Measurements from ENCODE around the gene WDR3.
"Not testable (repeated sequence)": the region's sequence is repeated elsewhere in the genome, so short reads cannot be mapped to it uniquely, and the experiment has no call there.

Gene WDR3

DNA sequence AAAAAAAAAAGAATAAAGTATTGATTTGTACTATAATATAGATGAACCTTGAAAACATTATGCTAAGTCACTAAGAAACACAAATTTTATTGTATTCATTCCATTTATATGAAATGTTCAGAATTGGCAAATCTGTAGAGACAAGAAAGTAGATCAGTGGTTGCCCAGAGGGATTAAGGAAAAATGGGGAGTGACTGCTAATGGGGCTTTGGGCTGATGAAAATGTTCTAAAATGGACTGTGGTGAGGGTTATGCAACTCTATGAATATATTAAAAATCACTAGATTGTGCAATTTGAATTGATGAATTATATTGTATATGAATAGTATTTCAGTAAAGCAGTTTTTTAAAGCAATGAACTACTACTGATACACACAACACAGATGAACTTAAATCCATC lies 10.2 kb upstream of the WDR3 start:
- H3K27ac ChIP-seq (ENCODE audit: insufficient read depth in 1 of 2, low read depth in 1 of 2, low read length in 2 of 2, poor library complexity in 1 of 2, severe bottlenecking in 2 of 2): peak overlapping the region in 1 of 2 experiments; percentile 12
- DNase-seq: no peak

DNA sequence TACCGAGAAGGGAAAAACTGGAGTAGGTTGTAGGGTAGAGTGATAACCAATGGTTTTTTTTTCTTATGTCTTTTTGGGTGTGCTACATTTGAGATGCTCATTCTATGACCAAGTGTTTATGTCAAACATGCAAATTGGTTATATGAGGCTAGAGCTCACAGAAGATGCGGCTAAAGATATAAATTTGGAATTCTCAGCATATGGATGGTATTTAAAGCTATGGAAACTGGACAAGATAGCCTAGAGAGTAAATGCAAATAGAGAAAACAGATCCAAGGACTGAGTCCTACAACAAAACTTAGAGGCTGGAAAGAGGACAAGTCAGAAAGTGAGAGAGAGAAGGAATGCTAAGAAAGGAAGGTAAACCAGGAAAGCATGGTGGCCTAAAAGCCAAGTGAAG lies 7.5 kb upstream of the WDR3 start:
- POLR2A ChIA-PET: no interaction called here
- Histone ChIP-seq H3K4me1 (ENCODE audit: control extremely low read depth in 1 of 4, control insufficient read depth in 4 of 4, insufficient read depth in 4 of 4, low read length in 3 of 4) (peaks cover 0 to 11% (median 3%) of the 10 kb centered on the region in 4 experiments), H3K27ac (ENCODE audit: insufficient read depth in 1 of 2, low read depth in 1 of 2, low read length in 2 of 2, poor library complexity in 1 of 2, severe bottlenecking in 2 of 2) (no peak overlapping the region), H3K36me3 (ENCODE audit: control insufficient read depth in 4 of 4, insufficient read depth in 4 of 4, low read length in 3 of 4) (peaks cover 5 to 29% (median 14%) of the 10 kb centered on the region in 4 experiments), H3K9me3 (ENCODE audit: control extremely low read depth in 1 of 5, control insufficient read depth in 4 of 5, insufficient read depth in 2 of 5, low read depth in 1 of 5, low read length in 4 of 5) (no peaks in the 10 kb centered on the region), H3K27me3 (replicated peaks in 2 of 5; ENCODE audit: control insufficient read depth in 4 of 5, insufficient read depth in 5 of 5, low read length in 4 of 5) (no peaks in the 10 kb centered on the region), H3K4me3 (ENCODE audit: control insufficient read depth in 1 of 7, extremely low read depth in 1 of 7, insufficient read depth in 4 of 7, low read depth in 2 of 7, low read length in 6 of 7) (no peak overlapping the region)
- CTCF ChIA-PET: no interaction called here
- no peak for DNase-seq
- WGBS (ENCODE audit: insufficient coverage): 90% methylated on average over 2 of the region's 2 CpGs

More for the DNA sequence above, 10.2 kb upstream of the WDR3 start:
- H3K36me3 ChIP-seq (ENCODE audit: control insufficient read depth in 4 of 4, insufficient read depth in 4 of 4, low read length in 3 of 4): peaks cover 15 to 52% (median 28%) of the 10 kb centered on the region in 4 experiments
- H3K4me3 ChIP-seq (ENCODE audit: control insufficient read depth in 1 of 7, extremely low read depth in 1 of 7, insufficient read depth in 4 of 7, low read depth in 2 of 7, low read length in 6 of 7): no peak overlapping the region
- H3K9me3 ChIP-seq (ENCODE audit: control extremely low read depth in 1 of 5, control insufficient read depth in 4 of 5, insufficient read depth in 2 of 5, low read depth in 1 of 5, low read length in 4 of 5): peaks cover 0 to 4% (median 0%) of the 10 kb centered on the region in 5 experiments
- POLR2A ChIA-PET: no interaction called here
- CTCF ChIA-PET: no interaction called here
- H3K4me1 ChIP-seq (ENCODE audit: control extremely low read depth in 1 of 4, control insufficient read depth in 4 of 4, insufficient read depth in 4 of 4, low read length in 3 of 4): no peaks in the 10 kb centered on the region
- no peaks in the 10 kb centered on the region for H3K27me3 ChIP-seq (replicated peaks in 2 of 5; ENCODE audit: control insufficient read depth in 4 of 5, insufficient read depth in 5 of 5, low read length in 4 of 5)

DNA sequence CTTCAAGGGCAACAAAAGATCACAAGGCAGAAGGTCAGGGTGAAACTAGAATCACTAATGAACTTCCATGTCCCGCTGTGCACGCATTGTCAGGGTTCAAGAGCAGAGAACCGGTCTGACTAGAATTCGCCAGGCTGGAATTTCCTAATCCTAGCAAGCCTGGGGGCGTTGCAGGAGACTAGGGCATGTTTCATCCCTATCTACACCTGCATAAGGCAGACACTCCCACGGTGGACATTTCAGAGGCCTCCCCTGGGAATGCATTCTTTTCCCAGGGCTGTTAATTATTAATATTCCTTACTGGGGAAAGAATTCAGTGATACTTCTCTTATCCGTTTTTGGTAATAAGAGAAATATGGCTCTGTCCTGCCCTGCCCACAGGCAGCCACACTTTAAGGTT lies 6.8 kb upstream of the WDR3 start:
- H3K9me3 ChIP-seq (ENCODE audit: control extremely low read depth in 1 of 5, control insufficient read depth in 4 of 5, insufficient read depth in 2 of 5, low read depth in 1 of 5, low read length in 4 of 5); DNase-seq; CTCF ChIA-PET; H3K4me3 ChIP-seq (ENCODE audit: control insufficient read depth in 1 of 7, extremely low read depth in 1 of 7, insufficient read depth in 4 of 7, low read depth in 2 of 7, low read length in 6 of 7); H3K27ac ChIP-seq (ENCODE audit: insufficient read depth in 1 of 2, low read depth in 1 of 2, low read length in 2 of 2, poor library complexity in 1 of 2, severe bottlenecking in 2 of 2); POLR2A ChIA-PET; H3K27me3 ChIP-seq (replicated peaks in 2 of 5; ENCODE audit: control insufficient read depth in 4 of 5, insufficient read depth in 5 of 5, low read length in 4 of 5): not testable (repeated sequence)
- Histone ChIP-seq H3K4me1 (ENCODE audit: control extremely low read depth in 1 of 4, control insufficient read depth in 4 of 4, insufficient read depth in 4 of 4, low read length in 3 of 4) (peaks cover 0 to 12% (median 4%) of the 10 kb centered on the region in 4 experiments), H3K36me3 (ENCODE audit: control insufficient read depth in 4 of 4, insufficient read depth in 4 of 4, low read length in 3 of 4) (peaks cover 2 to 23% (median 14%) of the 10 kb centered on the region in 4 experiments)
- WGBS (ENCODE audit: insufficient coverage): 100% methylated on average over 5 of the region's 7 CpGs

GRCh38 chr1:117925981-117926380 lies 3.6 kb upstream of the WDR3 start:
- Histone ChIP-seq H3K27ac (ENCODE audit: insufficient read depth in 1 of 2, low read depth in 1 of 2, low read length in 2 of 2, poor library complexity in 1 of 2, severe bottlenecking in 2 of 2) (no peak overlapping the region), H3K9me3 (ENCODE audit: control extremely low read depth in 1 of 5, control insufficient read depth in 4 of 5, insufficient read depth in 2 of 5, low read depth in 1 of 5, low read length in 4 of 5) (no peaks in the 10 kb centered on the region), H3K27me3 (replicated peaks in 2 of 5; ENCODE audit: control insufficient read depth in 4 of 5, insufficient read depth in 5 of 5, low read length in 4 of 5) (no peaks in the 10 kb centered on the region), H3K4me1 (ENCODE audit: control extremely low read depth in 1 of 4, control insufficient read depth in 4 of 4, insufficient read depth in 4 of 4, low read length in 3 of 4) (peaks cover 18 to 33% (median 23%) of the 10 kb centered on the region in 4 experiments), H3K4me3 (ENCODE audit: control insufficient read depth in 1 of 7, extremely low read depth in 1 of 7, insufficient read depth in 4 of 7, low read depth in 2 of 7, low read length in 6 of 7) (peak overlapping the region in 1 of 7 experiments; percentile 42), H3K36me3 (ENCODE audit: control insufficient read depth in 4 of 4, insufficient read depth in 4 of 4, low read length in 3 of 4) (peaks cover 2 to 5% (median 4%) of the 10 kb centered on the region in 4 experiments)
- peak; percentile 4 to 48 (median 31) for DNase-seq
- ChIA-PET CTCF (interaction anchor here (1.2 kb wide), 1 partner anchor 19 kb away, joined by 3 read pairs; no protein-coding TSS in a partner anchor), POLR2A (no interaction called here)
- 34% methylated on average over 2 of the region's 3 CpGs for WGBS (ENCODE audit: insufficient coverage)

- POLR2A ChIA-PET: no interaction called here
- DNase-seq: peak; percentile 50 to 89 (median 83)
Observed at GRCh38 chr1:117928881-117929342, 627 bp upstream of the WDR3 start.

GRCh38 chr1:117930173-117930447 lies 571 bp downstream of the WDR3 start:
- Histone ChIP-seq H3K4me3 (ENCODE audit: control insufficient read depth in 1 of 7, extremely low read depth in 1 of 7, insufficient read depth in 4 of 7, low read depth in 2 of 7, low read length in 6 of 7) (peak overlapping the region; percentile 91 to 99 (median 97)), H3K27ac (ENCODE audit: insufficient read depth in 1 of 2, low read depth in 1 of 2, low read length in 2 of 2, poor library complexity in 1 of 2, severe bottlenecking in 2 of 2) (peak overlapping the region; percentile 56 to 87), H3K36me3 (ENCODE audit: control insufficient read depth in 4 of 4, insufficient read depth in 4 of 4, low read length in 3 of 4) (peaks cover 2 to 12% (median 10%) of the 10 kb centered on the region in 4 experiments), H3K27me3 (replicated peaks in 2 of 5; ENCODE audit: control insufficient read depth in 4 of 5, insufficient read depth in 5 of 5, low read length in 4 of 5) (no peaks in the 10 kb centered on the region), H3K9me3 (ENCODE audit: control extremely low read depth in 1 of 5, control insufficient read depth in 4 of 5, insufficient read depth in 2 of 5, low read depth in 1 of 5, low read length in 4 of 5) (no peaks in the 10 kb centered on the region), H3K4me1 (ENCODE audit: control extremely low read depth in 1 of 4, control insufficient read depth in 4 of 4, insufficient read depth in 4 of 4, low read length in 3 of 4) (peaks cover 22 to 41% (median 30%) of the 10 kb centered on the region in 4 experiments)
- DNase-seq: no peak
- CTCF ChIA-PET: interaction anchor here (1.1 to 1.6 kb wide), 3 partner anchors 9 to 36 kb away, joined by 3 to 4 read pairs (median 3); no protein-coding TSS in a partner anchor
- POLR2A ChIA-PET: interaction anchor here (0.8 kb wide), 1 partner anchor 926 kb away, joined by 3 read pairs; no protein-coding TSS in a partner anchor
- WGBS (ENCODE audit: insufficient coverage): 0% methylated on average over 12 of the region's 12 CpGs

More at GRCh38 chr1:117928881-117929342, 627 bp upstream of the WDR3 start:
- H3K27me3 ChIP-seq (replicated peaks in 2 of 5; ENCODE audit: control insufficient read depth in 4 of 5, insufficient read depth in 5 of 5, low read length in 4 of 5): no peaks in the 10 kb centered on the region
- H3K36me3 ChIP-seq (ENCODE audit: control insufficient read depth in 4 of 4, insufficient read depth in 4 of 4, low read length in 3 of 4): peaks cover 5 to 9% (median 7%) of the 10 kb centered on the region in 4 experiments
- H3K4me3 ChIP-seq (ENCODE audit: control insufficient read depth in 1 of 7, extremely low read depth in 1 of 7, insufficient read depth in 4 of 7, low read depth in 2 of 7, low read length in 6 of 7): peak overlapping the region; percentile 91 to 99 (median 97)
- WGBS (ENCODE audit: insufficient coverage): 0% methylated on average over 21 of the region's 24 CpGs
- H3K4me1 ChIP-seq (ENCODE audit: control extremely low read depth in 1 of 4, control insufficient read depth in 4 of 4, insufficient read depth in 4 of 4, low read length in 3 of 4): peaks cover 22 to 41% (median 30%) of the 10 kb centered on the region in 4 experiments
- CTCF ChIA-PET: interaction anchor here (1.2 to 1.6 kb wide), 3 partner anchors 11 to 416 kb away, joined by 3 to 4 read pairs (median 4); no protein-coding TSS in a partner anchor
- no peaks in the 10 kb centered on the region for H3K9me3 ChIP-seq (ENCODE audit: control extremely low read depth in 1 of 5, control insufficient read depth in 4 of 5, insufficient read depth in 2 of 5, low read depth in 1 of 5, low read length in 4 of 5)
- H3K27ac ChIP-seq (ENCODE audit: insufficient read depth in 1 of 2, low read depth in 1 of 2, low read length in 2 of 2, poor library complexity in 1 of 2, severe bottlenecking in 2 of 2): peak overlapping the region; percentile 56 to 87

- Histone ChIP-seq H3K27ac (ENCODE audit: insufficient read depth in 1 of 2, low read depth in 1 of 2, low read length in 2 of 2, poor library complexity in 1 of 2, severe bottlenecking in 2 of 2) (peak overlapping the region; percentile 56 to 87), H3K9me3 (ENCODE audit: control extremely low read depth in 1 of 5, control insufficient read depth in 4 of 5, insufficient read depth in 2 of 5, low read depth in 1 of 5, low read length in 4 of 5) (no peaks in the 10 kb centered on the region), H3K27me3 (replicated peaks in 2 of 5; ENCODE audit: control insufficient read depth in 4 of 5, insufficient read depth in 5 of 5, low read length in 4 of 5) (no peaks in the 10 kb centered on the region), H3K36me3 (ENCODE audit: control insufficient read depth in 4 of 4, insufficient read depth in 4 of 4, low read length in 3 of 4) (peaks cover 2 to 12% (median 10%) of the 10 kb centered on the region in 4 experiments), H3K4me1 (ENCODE audit: control extremely low read depth in 1 of 4, control insufficient read depth in 4 of 4, insufficient read depth in 4 of 4, low read length in 3 of 4) (peaks cover 22 to 39% (median 30%) of the 10 kb centered on the region in 4 experiments), H3K4me3 (ENCODE audit: control insufficient read depth in 1 of 7, extremely low read depth in 1 of 7, insufficient read depth in 4 of 7, low read depth in 2 of 7, low read length in 6 of 7) (peak overlapping the region in 6 of 7 experiments; percentile 91 to 99 (median 98))
- WGBS (ENCODE audit: insufficient coverage): 0% methylated on average over 5 of the region's 6 CpGs
- CTCF ChIA-PET: interaction anchor here (1.1 to 1.2 kb wide), 2 partner anchors 9 to 36 kb away, joined by 3 read pairs; no protein-coding TSS in a partner anchor
- POLR2A ChIA-PET: no interaction called here
- peak; percentile 4 to 38 (median 10) for DNase-seq
Observed at GRCh38 chr1:117930484-117930883, 945 bp downstream of the WDR3 start.
